Measurements from ENCODE around the gene KREMEN1. TPM values are rescaled to one million over a fixed set of nuclear protein-coding genes. Genes with fewer than 3 reads are reported as not detected.

Gene KREMEN1
- total and polyA plus RNA-seq, 9 of the 15 experiments (the other 6 are each of a cell fraction or from before 2014, with no cell fraction given) = 0.69 to 11.5 (median 4.3) TPM

DNA sequence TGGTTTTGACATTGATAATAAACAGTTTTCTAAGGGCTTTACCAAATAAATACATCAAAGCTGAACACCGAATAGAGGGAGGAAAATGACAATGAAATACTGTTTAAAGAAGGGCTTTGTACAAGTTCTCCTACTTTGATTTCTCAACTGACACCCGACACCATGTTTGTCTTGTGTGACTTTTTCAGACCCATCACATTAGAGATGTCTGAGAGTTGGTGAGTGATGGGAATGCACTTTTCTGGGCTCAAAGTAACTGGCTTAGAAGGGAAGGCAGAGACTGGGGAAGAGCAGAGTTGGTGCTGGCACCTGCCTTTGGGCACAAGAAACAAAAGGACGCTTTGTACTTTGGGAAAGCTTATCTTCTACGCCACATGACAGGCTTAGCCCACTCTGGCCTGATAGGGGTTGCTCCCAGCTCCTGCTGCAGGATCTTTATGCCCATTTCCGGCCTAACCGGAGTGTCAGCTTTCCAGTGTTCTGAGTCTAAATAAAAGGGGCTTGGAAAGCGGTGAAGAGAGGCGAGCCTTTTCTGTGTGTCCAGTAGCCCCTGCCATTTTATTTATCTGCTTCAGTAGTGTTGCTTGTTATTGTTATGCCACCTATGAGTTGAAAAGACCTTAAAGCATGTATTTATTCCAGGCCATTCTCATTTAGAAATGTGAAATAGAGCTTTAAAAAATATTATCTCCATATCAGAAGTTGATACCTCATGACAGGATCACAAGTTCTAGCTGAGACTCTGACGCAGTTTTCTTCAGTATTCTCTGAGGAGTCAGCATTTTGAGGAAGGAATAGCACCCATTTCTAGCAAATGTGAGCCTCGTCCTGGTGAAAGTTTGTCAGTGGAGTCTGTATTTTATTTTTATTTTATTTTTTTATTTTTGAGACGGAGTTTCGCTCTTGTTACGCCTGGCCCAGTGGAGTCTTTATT lies 24.2 kb downstream of the KREMEN1 start (continued):
- TF ChIP-seq TEAD4 (IDR thresholded peaks at IDR 0.05; ENCODE audit: low read length) (peak; percentile 64), TEAD4 (CRISPR knock-in tag; IDR thresholded peaks at IDR 0.05; ENCODE audit: borderline replicate concordance) (no peak), SMARCA4 (IDR thresholded peaks at IDR 0.05) (peak; percentile 64; the same call in 1 of the 2 replicates), ZNF316 (IDR thresholded peaks at IDR 0.05) (peak; percentile 76), L3MBTL2 (IDR thresholded peaks at IDR 0.05) (0 out of 2 replicates have a peak, but pooled peaks have one; percentile 24), CTBP1 (IDR thresholded peaks at IDR 0.05; ENCODE audit: borderline replicate concordance) (peak; percentile 53; the same call in 1 of the 2 replicates), SOX6 (IDR thresholded peaks at IDR 0.05) (peak; percentile 82), MTA3 (IDR thresholded peaks at IDR 0.05; ENCODE audit: borderline replicate concordance) (peak; percentile 59; the same call in 1 of the 2 replicates), TAL1 (IDR thresholded peaks at IDR 0.05) (peak; percentile 66), MAFG (tag; conservative IDR thresholded peaks at IDR 0.05) (peak; percentile 43; the same call in 1 of the 2 replicates), MYC (IDR thresholded peaks at IDR 0.05; ENCODE audit: low read depth, low read length) (0 out of 2 replicates have a peak, but pooled peaks have one; percentile 9), MYC (CRISPR knock-in tag; IDR thresholded peaks at IDR 0.05; ENCODE audit: borderline replicate concordance, low read depth) (no peak), IFI16 (CRISPR knock-in tag; IDR thresholded peaks at IDR 0.05) (no peak), TAF9B (IDR thresholded peaks at IDR 0.05; ENCODE audit: partially characterized antibody) (no peak), TBL1XR1 (IDR thresholded peaks at IDR 0.05; ENCODE audit: low read length in 2 of 2) (0 out of 4 replicates have a peak, but pooled peaks of 1 of the 2 experiments have one; percentile 21)
- TF ChIP-seq, protein P1, sequence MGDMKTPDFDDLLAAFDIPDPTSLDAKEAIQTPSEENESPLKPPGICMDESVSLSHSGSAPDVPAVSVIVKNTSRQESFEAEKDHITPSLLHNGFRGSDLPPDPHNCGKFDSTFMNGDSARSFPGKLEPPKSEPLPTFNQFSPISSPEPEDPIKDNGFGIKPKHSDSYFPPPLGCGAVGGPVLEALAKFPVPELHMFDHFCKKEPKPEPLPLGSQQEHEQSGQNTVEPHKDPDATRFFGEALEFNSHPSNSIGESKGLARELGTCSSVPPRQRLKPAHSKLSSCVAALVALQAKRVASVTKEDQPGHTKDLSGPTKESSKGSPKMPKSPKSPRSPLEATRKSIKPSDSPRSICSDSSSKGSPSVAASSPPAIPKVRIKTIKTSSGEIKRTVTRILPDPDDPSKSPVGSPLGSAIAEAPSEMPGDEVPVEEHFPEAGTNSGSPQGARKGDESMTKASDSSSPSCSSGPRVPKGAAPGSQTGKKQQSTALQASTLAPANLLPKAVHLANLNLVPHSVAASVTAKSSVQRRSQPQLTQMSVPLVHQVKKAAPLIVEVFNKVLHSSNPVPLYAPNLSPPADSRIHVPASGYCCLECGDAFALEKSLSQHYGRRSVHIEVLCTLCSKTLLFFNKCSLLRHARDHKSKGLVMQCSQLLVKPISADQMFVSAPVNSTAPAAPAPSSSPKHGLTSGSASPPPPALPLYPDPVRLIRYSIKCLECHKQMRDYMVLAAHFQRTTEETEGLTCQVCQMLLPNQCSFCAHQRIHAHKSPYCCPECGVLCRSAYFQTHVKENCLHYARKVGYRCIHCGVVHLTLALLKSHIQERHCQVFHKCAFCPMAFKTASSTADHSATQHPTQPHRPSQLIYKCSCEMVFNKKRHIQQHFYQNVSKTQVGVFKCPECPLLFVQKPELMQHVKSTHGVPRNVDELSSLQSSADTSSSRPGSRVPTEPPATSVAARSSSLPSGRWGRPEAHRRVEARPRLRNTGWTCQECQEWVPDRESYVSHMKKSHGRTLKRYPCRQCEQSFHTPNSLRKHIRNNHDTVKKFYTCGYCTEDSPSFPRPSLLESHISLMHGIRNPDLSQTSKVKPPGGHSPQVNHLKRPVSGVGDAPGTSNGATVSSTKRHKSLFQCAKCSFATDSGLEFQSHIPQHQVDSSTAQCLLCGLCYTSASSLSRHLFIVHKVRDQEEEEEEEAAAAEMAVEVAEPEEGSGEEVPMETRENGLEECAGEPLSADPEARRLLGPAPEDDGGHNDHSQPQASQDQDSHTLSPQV (IDR thresholded peaks at IDR 0.05) = peak; percentile 89
- TF ChIP-seq, protein P2, sequence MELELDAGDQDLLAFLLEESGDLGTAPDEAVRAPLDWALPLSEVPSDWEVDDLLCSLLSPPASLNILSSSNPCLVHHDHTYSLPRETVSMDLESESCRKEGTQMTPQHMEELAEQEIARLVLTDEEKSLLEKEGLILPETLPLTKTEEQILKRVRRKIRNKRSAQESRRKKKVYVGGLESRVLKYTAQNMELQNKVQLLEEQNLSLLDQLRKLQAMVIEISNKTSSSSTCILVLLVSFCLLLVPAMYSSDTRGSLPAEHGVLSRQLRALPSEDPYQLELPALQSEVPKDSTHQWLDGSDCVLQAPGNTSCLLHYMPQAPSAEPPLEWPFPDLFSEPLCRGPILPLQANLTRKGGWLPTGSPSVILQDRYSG (tag; conservative IDR thresholded peaks at IDR 0.05; ENCODE audit: low read depth) = 0 out of 2 replicates have a peak, but pooled peaks have one; percentile 58
- TF ChIP-seq, protein P3, sequence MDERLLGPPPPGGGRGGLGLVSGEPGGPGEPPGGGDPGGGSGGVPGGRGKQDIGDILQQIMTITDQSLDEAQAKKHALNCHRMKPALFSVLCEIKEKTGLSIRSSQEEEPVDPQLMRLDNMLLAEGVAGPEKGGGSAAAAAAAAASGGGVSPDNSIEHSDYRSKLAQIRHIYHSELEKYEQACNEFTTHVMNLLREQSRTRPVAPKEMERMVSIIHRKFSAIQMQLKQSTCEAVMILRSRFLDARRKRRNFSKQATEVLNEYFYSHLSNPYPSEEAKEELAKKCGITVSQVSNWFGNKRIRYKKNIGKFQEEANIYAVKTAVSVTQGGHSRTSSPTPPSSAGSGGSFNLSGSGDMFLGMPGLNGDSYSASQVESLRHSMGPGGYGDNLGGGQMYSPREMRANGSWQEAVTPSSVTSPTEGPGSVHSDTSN (CRISPR knock-in tag; IDR thresholded peaks at IDR 0.05; ENCODE audit: low read depth) = no peak
- TF ChIP-seq, protein P3 (tag; conservative IDR thresholded peaks at IDR 0.05; ENCODE audit: low read depth) = peak; percentile 32; the same call in 1 of the 2 replicates
